GM23248 (cell line): ENCODE measurements around the gene REV3L. TPM values are rescaled to one million over a fixed set of nuclear protein-coding genes. Genes with fewer than 3 reads are reported as not detected.

Experiments
- DNase-seq: peaks from one replicate; pipeline ENCODE4 v3.0.0-alpha.2; 2015
- H2AFZ ChIP-seq: fragments of 200-600 bp; sonication (generic); 2 replicates; pipeline ENCODE4 v1.6.1; 2016; ENCODE audit warnings: antibody characterized with exemption
- H3F3A ChIP-seq: fragments of 200-600 bp; sonication (generic); 2 replicates; pipeline ENCODE4 v1.6.1; 2016; ENCODE audit warnings: mild to moderate bottlenecking, antibody characterized with exemption, mixed run types; ENCODE audit not compliant: insufficient read depth
- H3K27ac ChIP-seq: fragments of 200-600 bp; sonication (generic); 2 replicates; pipeline ENCODE4 v1.5.1; 2016; ENCODE audit warnings: mild to moderate bottlenecking
- H3K27me3 ChIP-seq: fragments of 200-600 bp; sonication (generic); replicated peaks from 2 replicates; pipeline ENCODE4 v1.6.1; 2016; ENCODE audit warnings: mild to moderate bottlenecking; ENCODE audit not compliant: insufficient read depth
- H3K36me3 ChIP-seq: fragments of 200-600 bp; sonication (generic); 2 replicates; pipeline ENCODE4 v1.6.1; 2016; ENCODE audit warnings: low read depth, mild to moderate bottlenecking
- H3K4me1 ChIP-seq: fragments of 200-600 bp; sonication (generic); 2 replicates; pipeline ENCODE4 v1.6.1; 2016; ENCODE audit warnings: mild to moderate bottlenecking; ENCODE audit not compliant: insufficient read depth
- H3K4me2 ChIP-seq: fragments of 200-600 bp; sonication (generic); one replicate; pipeline ENCODE4 v1.6.1; 2016; ENCODE audit warnings: mild to moderate bottlenecking; ENCODE audit not compliant: unreplicated experiment
- H3K4me3 ChIP-seq: fragments of 200-600 bp; sonication (generic); 2 replicates; pipeline ENCODE4 v1.5.1; 2016; ENCODE audit warnings: mild to moderate bottlenecking
- H3K79me2 ChIP-seq: fragments of 200-600 bp; sonication (generic); 2 replicates; pipeline ENCODE4 v1.6.1; 2016; ENCODE audit warnings: mild to moderate bottlenecking; ENCODE audit not compliant: insufficient read depth
- H3K9ac ChIP-seq: fragments of 200-600 bp; sonication (generic); 2 replicates; pipeline ENCODE4 v1.6.1; 2016; ENCODE audit warnings: mild to moderate bottlenecking
- H3K9me2 ChIP-seq: fragments of 200-600 bp; sonication (generic); 2 replicates; pipeline ENCODE4 v1.6.1; 2016; ENCODE audit warnings: mixed run types, mild to moderate bottlenecking, moderate library complexity; ENCODE audit not compliant: insufficient read depth
- H3K9me3 ChIP-seq: fragments of 200-600 bp; sonication (generic); one replicate; pipeline ENCODE4 v1.6.1; 2017; ENCODE audit warnings: low read depth
- H4K20me1 ChIP-seq: fragments of 200-600 bp; sonication (generic); 2 replicates; pipeline ENCODE4 v1.6.0; 2016; ENCODE audit not compliant: insufficient read depth
- EZH2 ChIP-seq: fragments of 200-600 bp; sonication (generic); IDR thresholded peaks from 2 replicates; pipeline ENCODE4 v1.6.1; 2018; ENCODE audit warnings: antibody characterized with exemption, mild to moderate bottlenecking; ENCODE audit not compliant: insufficient read depth, poor library complexity, severe bottlenecking
- EZH2phosphoT487 ChIP-seq: fragments of 200-600 bp; sonication (generic); IDR thresholded peaks from 2 replicates; pipeline ENCODE4 v1.6.1; 2018; ENCODE audit warnings: antibody characterized with exemption, moderate library complexity, mild to moderate bottlenecking, low read depth; ENCODE audit not compliant: insufficient read depth
- WGBS, 2 experiments: methylation state at CpG; one replicate each; pipeline ENCODE4 v1.1.6; 2015 to 2017; ENCODE audit warnings: low lambda C conversion rate in 2 of 2, low coverage in 1 of 2; ENCODE audit errors: missing lambda C conversion rate in 2 of 2; 5-methylcytosine and 5-hydroxymethylcytosine counted together
- in situ Hi-C: fragments of 300-500 bp; cut with MboI; formaldehyde crosslinking; loops from 2 replicates; pipeline ENCODE4 v1.15.0; 2020
- polyA plus RNA-seq: library from polyadenylated mRNA; unstranded; fragments of >200 nt; fragmentation: Nextera tagmentation; extraction: Ambion mirVana; gene quantifications from 2 replicates; pipeline ENCODE4 v1.2.1, GENCODE V29; 2016
- total RNA-seq: library from RNA; depleted of rRNA; stranded (reverse); fragments of >200 nt; shearing (Covaris generic); gene quantifications from 2 replicates; pipeline ENCODE4 v1.2.3, GENCODE V29; 2014

Gene REV3L
- total and polyA plus RNA-seq, 2 experiments from 2014 or later: 25.0 to 25.1 TPM

- no peak overlapping the region for H3K27ac ChIP-seq
Observed at GRCh38 chr6:111503194-111503593, 20.2 kb upstream of the REV3L start.

GRCh38 chr6:111502154-111502553, 19.1 kb upstream of the REV3L start:
- H3K36me3 ChIP-seq: no peaks in the 10 kb centered on the region
- H3K79me2 ChIP-seq: peaks cover 11% of the 10 kb centered on the region; the same call in 1 of the 2 replicates
- H3K4me1 ChIP-seq: peaks cover 9% of the 10 kb centered on the region; the same call in 1 of the 2 replicates
- no peak overlapping the region for H3K9ac ChIP-seq
- no peak overlapping the region for H3K4me2 ChIP-seq
- no peaks in the 10 kb centered on the region for H4K20me1 ChIP-seq
- DNase-seq: no peak
- in situ Hi-C loops: no loop called here
- no peaks in the 10 kb centered on the region for H3K9me2 ChIP-seq
- TF ChIP-seq EZH2 (no peak), EZH2phosphoT487 (no peak)
- no peaks in the 10 kb centered on the region for H3F3A ChIP-seq
- no peaks in the 10 kb centered on the region for H3K9me3 ChIP-seq
- no peak overlapping the region for H3K27ac ChIP-seq
- H3K4me3 ChIP-seq: no peak overlapping the region
- WGBS, 2 experiments: 95 to 96% methylated on average over 2 of the region's 2 CpGs
- H3K27me3 ChIP-seq: no peaks in the 10 kb centered on the region
- H2AFZ ChIP-seq: no peak overlapping the region

More at GRCh38 chr6:111503194-111503593, 20.2 kb upstream of the REV3L start:
- Histone ChIP-seq H3K9me3 (no peaks in the 10 kb centered on the region), H3F3A (no peaks in the 10 kb centered on the region), H3K79me2 (peaks cover 11% of the 10 kb centered on the region; the same call in 1 of the 2 replicates), H3K4me1 (peaks cover 9% of the 10 kb centered on the region; the same call in 1 of the 2 replicates), H3K4me2 (peak overlapping the region; percentile 14), H3K27me3 (no peaks in the 10 kb centered on the region), H3K36me3 (no peaks in the 10 kb centered on the region), H3K9me2 (no peaks in the 10 kb centered on the region), H4K20me1 (no peaks in the 10 kb centered on the region), H3K9ac (no peak overlapping the region), H3K4me3 (no peak overlapping the region), H2AFZ (no peak overlapping the region)
- WGBS, 2 experiments: 61 to 71% methylated on average over 1 of the region's 1 CpG
- no peak for DNase-seq
- in situ Hi-C loops: no loop called here
- TF ChIP-seq EZH2phosphoT487 (no peak), EZH2 (no peak)

- no peak for TF ChIP-seq EZH2
- Histone ChIP-seq H3K36me3 (no peaks in the 10 kb centered on the region), H3K4me3 (no peak overlapping the region), H3K27ac (no peak overlapping the region), H3K9me3 (no peaks in the 10 kb centered on the region), H3K4me2 (no peak overlapping the region), H3F3A (no peaks in the 10 kb centered on the region), H3K9me2 (no peaks in the 10 kb centered on the region), H3K4me1 (peaks cover 9% of the 10 kb centered on the region), H4K20me1 (no peaks in the 10 kb centered on the region), H2AFZ (no peak overlapping the region), H3K27me3 (no peaks in the 10 kb centered on the region), H3K9ac (no peak overlapping the region), H3K79me2 (peaks cover 36% of the 10 kb centered on the region)
- WGBS, 2 experiments: 75 to 89% methylated on average over 2 of the region's 2 CpGs
- in situ Hi-C loops: no loop called here
- no peak for DNase-seq
Observed at GRCh38 chr6:111499269-111499793, 16.3 kb upstream of the REV3L start.

GRCh38 chr6:111494951-111495635, 12.1 kb upstream of the REV3L start:
- Histone ChIP-seq H3F3A (no peaks in the 10 kb centered on the region), H3K9me3 (no peaks in the 10 kb centered on the region), H2AFZ (no peak overlapping the region), H3K27me3 (no peaks in the 10 kb centered on the region), H3K27ac (no peak overlapping the region), H3K79me2 (peaks cover 50% of the 10 kb centered on the region), H3K9ac (no peak overlapping the region), H3K36me3 (no peaks in the 10 kb centered on the region), H3K4me3 (no peak overlapping the region), H3K9me2 (no peaks in the 10 kb centered on the region), H3K4me1 (no peaks in the 10 kb centered on the region; the same call in 1 of the 2 replicates), H3K4me2 (no peak overlapping the region), H4K20me1 (no peaks in the 10 kb centered on the region)
- WGBS, 2 experiments: 94 to 100% methylated on average over 2 of the region's 2 CpGs
- in situ Hi-C loops: no loop called here
- TF ChIP-seq EZH2 (no peak), EZH2phosphoT487 (no peak)
- DNase-seq: no peak
